ENCODE measurements around the gene CALHM1.

The CALHM1 gene

DNA sequence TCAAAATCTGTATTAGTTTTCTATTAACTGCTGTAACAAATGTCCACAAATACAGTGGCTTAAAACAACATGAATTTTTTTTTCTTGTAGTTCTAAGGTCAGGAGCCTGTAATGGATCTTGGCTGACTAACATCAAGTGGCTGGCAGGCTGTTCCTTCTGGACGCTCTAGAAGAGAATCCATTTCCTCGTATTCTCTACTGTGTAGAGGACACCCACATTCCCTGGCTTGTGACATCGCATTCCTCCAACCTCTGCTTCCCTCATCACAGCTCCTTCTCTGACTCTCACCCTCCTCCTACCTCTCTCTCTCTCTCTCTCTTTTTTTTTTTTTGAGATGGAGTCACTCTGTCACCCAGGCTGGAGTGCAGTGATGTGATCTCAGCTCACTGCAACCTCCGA is 4.8 kb upstream of the CALHM1 start:
- DNase-seq (ENCODE audit: low read depth): no peak
- TF ChIP-seq, protein P1, sequence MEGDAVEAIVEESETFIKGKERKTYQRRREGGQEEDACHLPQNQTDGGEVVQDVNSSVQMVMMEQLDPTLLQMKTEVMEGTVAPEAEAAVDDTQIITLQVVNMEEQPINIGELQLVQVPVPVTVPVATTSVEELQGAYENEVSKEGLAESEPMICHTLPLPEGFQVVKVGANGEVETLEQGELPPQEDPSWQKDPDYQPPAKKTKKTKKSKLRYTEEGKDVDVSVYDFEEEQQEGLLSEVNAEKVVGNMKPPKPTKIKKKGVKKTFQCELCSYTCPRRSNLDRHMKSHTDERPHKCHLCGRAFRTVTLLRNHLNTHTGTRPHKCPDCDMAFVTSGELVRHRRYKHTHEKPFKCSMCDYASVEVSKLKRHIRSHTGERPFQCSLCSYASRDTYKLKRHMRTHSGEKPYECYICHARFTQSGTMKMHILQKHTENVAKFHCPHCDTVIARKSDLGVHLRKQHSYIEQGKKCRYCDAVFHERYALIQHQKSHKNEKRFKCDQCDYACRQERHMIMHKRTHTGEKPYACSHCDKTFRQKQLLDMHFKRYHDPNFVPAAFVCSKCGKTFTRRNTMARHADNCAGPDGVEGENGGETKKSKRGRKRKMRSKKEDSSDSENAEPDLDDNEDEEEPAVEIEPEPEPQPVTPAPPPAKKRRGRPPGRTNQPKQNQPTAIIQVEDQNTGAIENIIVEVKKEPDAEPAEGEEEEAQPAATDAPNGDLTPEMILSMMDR (conservative IDR thresholded peaks at IDR 0.05; ENCODE audit: low read depth, low read length): no peak
- no peak overlapping the region for H3K4me3 ChIP-seq (ENCODE audit: low read depth, low read length)

DNA sequence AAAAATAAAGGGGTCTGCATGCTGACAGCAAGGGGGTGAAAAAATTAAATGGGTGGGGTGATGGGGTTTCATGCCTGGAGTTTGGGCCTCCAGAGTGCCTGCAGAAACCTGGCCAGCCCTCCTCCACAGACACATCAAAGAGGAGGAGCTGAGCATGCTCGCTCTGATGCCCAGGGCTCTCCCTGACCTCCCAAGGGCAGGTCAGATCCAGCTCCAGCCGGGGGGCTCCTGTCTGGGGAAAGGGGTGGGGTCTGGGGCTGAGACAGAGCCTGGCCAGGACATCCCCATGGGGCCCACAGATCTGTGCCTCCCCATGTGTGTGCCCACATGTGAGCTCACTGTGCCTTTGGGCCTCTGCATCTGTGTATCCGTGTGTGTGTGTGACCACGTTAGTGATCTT is 915 bp upstream of the CALHM1 start:
- no peak for DNase-seq (ENCODE audit: low read depth)
- TF ChIP-seq, protein P1 (conservative IDR thresholded peaks at IDR 0.05; ENCODE audit: low read depth, low read length): no peak

DNA sequence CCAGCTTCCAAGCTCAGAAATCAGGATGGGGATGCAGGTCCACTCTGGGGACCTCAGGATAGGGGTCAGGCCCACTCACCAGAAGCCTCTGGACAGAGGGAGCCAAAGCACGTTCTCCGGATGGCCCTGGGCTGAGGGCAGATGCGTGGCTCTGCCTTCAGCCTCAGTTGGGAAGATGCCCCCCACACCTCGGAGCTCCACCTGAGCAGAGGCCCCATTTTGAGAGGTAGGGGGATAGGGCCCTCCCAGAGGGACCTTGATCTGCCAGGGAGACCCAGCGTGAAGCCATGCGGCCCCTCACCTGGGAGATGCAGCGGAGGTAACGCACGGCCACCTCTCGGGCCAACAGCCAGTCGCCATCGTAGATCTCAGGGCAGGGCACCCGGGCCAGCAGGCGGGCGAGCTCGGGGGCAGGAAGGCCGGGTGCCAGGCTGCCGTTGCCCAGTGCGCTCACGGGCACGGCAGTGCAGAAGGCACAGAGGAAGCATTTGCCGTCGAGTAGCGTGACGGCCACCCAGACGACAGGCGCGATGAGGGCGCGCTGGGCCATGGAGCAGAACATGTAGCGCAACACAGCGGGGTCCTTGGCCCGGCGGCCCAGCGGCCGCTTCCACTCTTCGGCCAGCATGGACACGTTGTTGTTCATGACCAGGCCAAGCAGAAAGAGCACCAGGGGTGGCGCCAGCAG is 660 bp downstream of the CALHM1 start:
- TF ChIP-seq, protein P1 (conservative IDR thresholded peaks at IDR 0.05; ENCODE audit: low read depth, low read length): no peak
- DNase-seq (ENCODE audit: low read depth): no peak
- no peak overlapping the region for H3K4me3 ChIP-seq (ENCODE audit: low read depth, low read length)

More for the DNA sequence above, 915 bp upstream of the CALHM1 start:
- H3K4me3 ChIP-seq (ENCODE audit: low read depth, low read length): no peak overlapping the region

DNA sequence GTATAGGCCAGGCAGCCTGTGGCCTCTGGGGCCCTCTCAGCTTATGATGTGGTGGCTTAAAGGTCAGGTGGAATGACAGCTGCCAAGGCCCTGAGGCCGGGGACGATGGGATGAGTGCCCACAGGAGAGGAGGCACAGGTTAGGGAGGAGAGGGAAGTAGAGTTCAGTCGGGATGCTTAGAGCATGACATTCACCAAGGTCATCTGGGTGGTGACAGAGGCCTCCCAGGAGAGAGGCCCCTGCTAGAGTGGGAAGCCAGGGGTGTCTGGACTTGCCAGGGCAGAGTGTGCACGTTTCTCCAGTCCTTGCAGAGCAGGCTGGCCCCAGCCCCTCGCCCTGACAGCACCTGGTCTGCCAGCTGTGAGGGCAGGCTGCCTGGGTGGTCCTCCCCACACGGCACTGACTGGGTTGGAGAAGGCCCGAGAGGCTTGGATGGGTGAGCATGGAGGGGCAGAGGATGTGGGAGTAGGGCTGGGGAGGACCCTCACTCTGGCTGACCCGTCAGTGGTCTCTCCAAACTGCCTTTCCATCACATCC is 1.5 kb downstream of the CALHM1 start:
- H3K4me3 ChIP-seq (ENCODE audit: low read depth, low read length): no peak overlapping the region
- TF ChIP-seq, protein P1 (conservative IDR thresholded peaks at IDR 0.05; ENCODE audit: low read depth, low read length): no peak
- DNase-seq (ENCODE audit: low read depth): no peak

DNA sequence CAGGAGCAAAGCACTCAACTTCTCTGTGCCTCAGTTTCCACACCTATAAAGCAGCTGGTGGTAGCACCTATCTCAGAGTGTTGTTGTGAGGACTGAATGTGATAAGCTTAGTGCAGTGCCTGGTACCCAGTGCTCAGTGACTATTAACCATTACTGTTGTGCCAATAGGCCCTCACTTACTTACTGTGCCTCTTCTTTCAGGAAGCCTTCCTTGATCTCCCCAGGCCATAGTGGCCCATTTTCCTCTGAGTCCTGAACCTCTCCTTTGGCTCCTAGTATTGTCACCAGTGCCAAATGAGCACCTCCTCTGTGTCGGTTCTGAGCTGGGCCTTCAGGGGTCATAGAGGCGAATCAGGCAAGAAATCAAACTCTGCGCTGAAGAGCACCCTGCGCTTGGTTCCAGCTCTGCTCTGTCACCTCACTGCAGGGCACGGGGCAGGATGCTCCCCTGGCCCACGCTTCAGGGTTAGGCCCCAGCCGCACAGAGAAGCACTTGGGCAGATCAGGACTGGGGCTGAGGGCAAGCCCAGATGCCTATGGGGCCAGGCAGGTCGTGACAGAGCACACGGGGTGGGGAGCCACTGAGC is 2.5 kb downstream of the CALHM1 start:
- TF ChIP-seq, protein P1 (conservative IDR thresholded peaks at IDR 0.05; ENCODE audit: low read depth, low read length): no peak
- no peak overlapping the region for H3K4me3 ChIP-seq (ENCODE audit: low read depth, low read length)
- no peak for DNase-seq (ENCODE audit: low read depth)

DNA sequence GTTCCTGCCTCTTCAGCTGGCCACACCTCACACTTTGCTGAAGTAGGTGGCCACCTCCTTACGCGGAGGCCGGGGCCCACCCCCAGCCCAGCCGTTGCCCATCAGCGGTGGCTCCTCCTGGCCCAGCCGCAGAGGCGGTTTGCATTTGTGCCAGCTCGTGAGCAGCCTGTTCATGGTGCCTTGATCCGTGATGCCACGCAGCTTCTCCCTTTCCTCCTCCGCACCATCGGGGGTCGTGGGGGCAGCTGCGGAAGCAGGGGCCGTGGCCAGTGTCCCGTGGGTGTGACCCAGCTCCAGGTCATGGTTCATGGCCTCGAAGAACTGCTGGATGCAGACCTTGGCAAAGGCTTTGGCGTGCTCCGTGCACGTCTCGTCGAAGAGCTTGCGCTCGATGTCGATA is 3.5 kb downstream of the CALHM1 start:
- no peak for DNase-seq (ENCODE audit: low read depth)
- H3K4me3 ChIP-seq (ENCODE audit: low read depth, low read length): no peak overlapping the region
- TF ChIP-seq, protein P1 (conservative IDR thresholded peaks at IDR 0.05; ENCODE audit: low read depth, low read length): no peak

DNA sequence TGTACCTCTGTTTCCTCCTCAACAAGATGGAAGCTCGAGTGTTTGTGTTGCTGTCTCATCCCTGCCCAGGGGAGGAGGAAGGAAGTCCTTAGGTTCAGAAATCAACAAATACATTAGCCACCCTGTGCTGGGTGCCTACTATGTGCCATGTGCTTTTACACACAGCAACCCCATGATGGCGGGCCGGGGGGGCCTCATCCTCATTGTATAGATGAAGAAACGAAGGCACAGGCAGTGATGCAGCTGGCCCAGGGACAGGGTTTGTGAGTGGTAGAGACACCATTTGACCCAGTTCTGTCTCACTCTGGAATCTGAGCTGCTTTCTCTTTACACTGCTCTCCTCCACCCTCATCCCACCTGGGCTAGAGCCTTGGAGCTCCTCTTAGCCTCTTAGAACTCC is 4.7 kb downstream of the CALHM1 start:
- DNase-seq (ENCODE audit: low read depth): no peak
- no peak overlapping the region for H3K4me3 ChIP-seq (ENCODE audit: low read depth, low read length)
- TF ChIP-seq, protein P1 (conservative IDR thresholded peaks at IDR 0.05; ENCODE audit: low read depth, low read length): no peak

Data from choroid plexus epithelial cell (primary cell).